HepG2 (cell line): ENCODE data around the gene PCBD2. TPM values are rescaled to one million over a fixed set of nuclear protein-coding genes. Genes with fewer than 3 reads are reported as not detected.

Source experiments
- DPF2 ChIP-seq: sonication (generic); formaldehyde crosslinking; IDR thresholded peaks from 2 replicates; pipeline ENCODE4 v1.4.0; 2020; ENCODE audit warnings: mild to moderate bottlenecking, low read depth, missing genetic modification reagents, borderline replicate concordance
- ELF1 ChIP-seq: sonication (generic); formaldehyde crosslinking; IDR thresholded peaks from 2 replicates; pipeline ENCODE4 v1.4.0; 2020; ENCODE audit warnings: missing genetic modification reagents
- FOXA1 ChIP-seq, 2 experiments: fragments of 450-650 bp in 1 of 2; sonication (generic) in 1 of 2; formaldehyde crosslinking in 1 of 2; IDR thresholded peaks; 2 replicates each; pipeline versions ENCODE4 v1.4.0 to v1.6.1; 2016 to 2020; ENCODE audit warnings: missing genetic modification reagents in 1 of 2
- GLI4 ChIP-seq: sonication (generic); formaldehyde crosslinking; IDR thresholded peaks from 2 replicates; pipeline ENCODE4 v1.5.1; 2020; ENCODE audit warnings: missing genetic modification reagents, mild to moderate bottlenecking, moderate library complexity, borderline replicate concordance
- HNF4G ChIP-seq, 2 experiments: sonication (generic) in 1 of 2; formaldehyde crosslinking in 1 of 2; IDR thresholded peaks; 2 replicates each; pipeline versions ENCODE4 v1.4.0 to v1.6.1; 2011 to 2020; ENCODE audit warnings: borderline replicate concordance in 2 of 2, low read depth in 2 of 2, mild to moderate bottlenecking in 2 of 2, low read length in 1 of 2, missing genetic modification reagents in 1 of 2, moderate library complexity in 1 of 2
- ISL2 ChIP-seq: sonication (generic); formaldehyde crosslinking; IDR thresholded peaks from 2 replicates; pipeline ENCODE4 v1.5.0; 2020; ENCODE audit warnings: missing genetic modification reagents
- KAT7 ChIP-seq: IDR thresholded peaks from 2 replicates; pipeline ENCODE4 v1.6.1; 2018; ENCODE audit warnings: borderline replicate concordance, missing compliant biosample characterization
- KDM6A ChIP-seq: IDR thresholded peaks from 2 replicates; pipeline ENCODE4 v1.6.1; 2016; ENCODE audit warnings: low read depth
- SIN3A ChIP-seq: IDR thresholded peaks from 2 replicates; pipeline ENCODE4 v1.6.1; 2011; ENCODE audit warnings: low read depth, mild to moderate bottlenecking, control low read depth, low read length, borderline replicate concordance
- SIX4 ChIP-seq: sonication (generic); formaldehyde crosslinking; IDR thresholded peaks from 2 replicates; pipeline ENCODE4 v1.4.0; 2020; ENCODE audit warnings: missing genetic modification reagents
- SNRNP70 ChIP-seq: fragments of 200-400 bp; formaldehyde crosslinking; IDR thresholded peaks from 2 replicates; pipeline ENCODE4 v1.6.1; 2017; ENCODE audit warnings: mild to moderate bottlenecking, low read depth, low read length, moderate library complexity
- SOX6 ChIP-seq, 2 experiments: fragments of 450-650 bp in 1 of 2; sonication (generic) in 1 of 2; formaldehyde crosslinking in 1 of 2; IDR thresholded peaks; 2 replicates each; pipeline versions ENCODE4 v1.4.0 to v1.6.1; 2017 to 2020; ENCODE audit warnings: antibody characterized with exemption in 1 of 2, mild to moderate bottlenecking in 1 of 2, missing genetic modification reagents in 1 of 2
- TGIF2 ChIP-seq: IDR thresholded peaks from 2 replicates; pipeline ENCODE4 v1.6.1; 2016; ENCODE audit warnings: control low read depth, missing compliant biosample characterization
- ZNF251 ChIP-seq: sonication (generic); formaldehyde crosslinking; IDR thresholded peaks from 2 replicates; pipeline ENCODE4 v1.9.0; 2021; ENCODE audit warnings: mild to moderate bottlenecking, missing genetic modification reagents
- ZNF530 ChIP-seq: sonication (generic); formaldehyde crosslinking; IDR thresholded peaks from 2 replicates; pipeline ENCODE4 v1.5.0; 2020; ENCODE audit warnings: low read depth, mild to moderate bottlenecking, missing genetic modification reagents
- polyA plus RNA-seq, 8 experiments: library from polyadenylated mRNA; depleted of rRNA in 3 of 8; stranded (reverse) in 7 of 8; unstranded in 1 of 8; fragments of >200 nt; fragmentation: Illumina TruSeq in 4 of 8; extraction: Trizol in 4 of 8; gene quantifications; 2 replicates each; pipeline versions ENCODE4 v1.2.1 to v1.2.3, GENCODE V29; 2011 to 2016; ENCODE audit warnings: low read depth in 4 of 8, missing spikeins in 1 of 8, mixed read lengths in 1 of 8; ENCODE audit not compliant: insufficient read depth in 1 of 8
- total RNA-seq, 5 experiments: library from RNA; depleted of rRNA; stranded (reverse); fragments of >200 nt; fragmentation: Illumina TruSeq; extraction: Trizol; gene quantifications; 2 replicates each; pipeline ENCODE4 v1.2.3, GENCODE V29; 2016; ENCODE audit warnings: low read depth in 1 of 5
- TF ChIP-seq, protein P1 (sequence below): sonication (generic); formaldehyde crosslinking; IDR thresholded peaks from 2 replicates; pipeline ENCODE4 v1.8.0; 2022; ENCODE audit warnings: low read depth, missing genetic modification reagents
- TF ChIP-seq, protein P2 (sequence below): sonication (generic); formaldehyde crosslinking; IDR thresholded peaks from 2 replicates; pipeline ENCODE4 v1.8.1; 2022; ENCODE audit warnings: low read depth, mild to moderate bottlenecking, missing genetic modification reagents
- TF ChIP-seq, protein P3 (sequence below): IDR thresholded peaks from 2 replicates; pipeline ENCODE4 v1.6.1; 2016
- TF ChIP-seq, protein P4 (sequence below): sonication (generic); formaldehyde crosslinking; IDR thresholded peaks from 2 replicates; pipeline ENCODE4 v1.5.1; 2020; ENCODE audit warnings: missing genetic modification reagents, mild to moderate bottlenecking, borderline replicate concordance

PCBD2 gene
- total and polyA plus RNA-seq, 2 of the 13 experiments (the other 11 are each of a cell fraction or from before 2014, with no cell fraction given): 5.5 to 12.0 TPM

- TF ChIP-seq SOX6 (IDR thresholded peaks at IDR 0.05): no peak
- peak; percentile 83 for TF ChIP-seq SOX6 (CRISPR knock-in tag; IDR thresholded peaks at IDR 0.05)
- 0 out of 2 replicates have a peak, but pooled peaks have one; percentile 36 for TF ChIP-seq KAT7
- TF ChIP-seq SNRNP70: no peak
- peak; percentile 85 for TF ChIP-seq ISL2 (CRISPR knock-in tag)
- TF ChIP-seq, protein P1, sequence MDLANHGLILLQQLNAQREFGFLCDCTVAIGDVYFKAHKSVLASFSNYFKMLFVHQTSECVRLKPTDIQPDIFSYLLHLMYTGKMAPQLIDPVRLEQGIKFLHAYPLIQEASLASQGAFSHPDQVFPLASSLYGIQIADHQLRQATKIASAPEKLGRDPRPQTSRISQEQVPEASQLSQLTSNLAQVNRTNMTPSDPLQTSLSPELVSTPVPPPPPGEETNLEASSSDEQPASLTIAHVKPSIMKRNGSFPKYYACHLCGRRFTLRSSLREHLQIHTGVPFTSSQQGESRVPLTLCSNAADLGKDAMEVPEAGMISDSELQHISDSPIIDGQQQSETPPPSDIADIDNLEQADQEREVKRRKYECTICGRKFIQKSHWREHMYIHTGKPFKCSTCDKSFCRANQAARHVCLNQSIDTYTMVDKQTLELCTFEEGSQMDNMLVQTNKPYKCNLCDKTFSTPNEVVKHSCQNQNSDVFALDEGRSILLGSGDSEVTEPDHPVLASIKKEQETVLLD (CRISPR knock-in tag): no peak
- TF ChIP-seq SIX4 (CRISPR knock-in tag): no peak
- no peak for TF ChIP-seq DPF2
- no peak for TF ChIP-seq FOXA1 (IDR thresholded peaks at IDR 0.05)
- TF ChIP-seq FOXA1 (CRISPR knock-in tag; IDR thresholded peaks at IDR 0.05): peak; percentile 31; the same call in 1 of the 2 replicates
- no peak for TF ChIP-seq ELF1 (CRISPR knock-in tag)
- no peak for TF ChIP-seq GLI4
- TF ChIP-seq HNF4G (IDR thresholded peaks at IDR 0.05; ENCODE audit: borderline replicate concordance, low read depth, low read length): no peak
- TF ChIP-seq HNF4G (CRISPR knock-in tag; IDR thresholded peaks at IDR 0.05; ENCODE audit: borderline replicate concordance, low read depth): no peak
- TF ChIP-seq TGIF2 (CRISPR knock-in tag): 0 out of 2 replicates have a peak, but pooled peaks have one; percentile 45
- TF ChIP-seq KDM6A: no peak
- TF ChIP-seq ZNF530 (CRISPR knock-in tag): no peak
- TF ChIP-seq, protein P2, sequence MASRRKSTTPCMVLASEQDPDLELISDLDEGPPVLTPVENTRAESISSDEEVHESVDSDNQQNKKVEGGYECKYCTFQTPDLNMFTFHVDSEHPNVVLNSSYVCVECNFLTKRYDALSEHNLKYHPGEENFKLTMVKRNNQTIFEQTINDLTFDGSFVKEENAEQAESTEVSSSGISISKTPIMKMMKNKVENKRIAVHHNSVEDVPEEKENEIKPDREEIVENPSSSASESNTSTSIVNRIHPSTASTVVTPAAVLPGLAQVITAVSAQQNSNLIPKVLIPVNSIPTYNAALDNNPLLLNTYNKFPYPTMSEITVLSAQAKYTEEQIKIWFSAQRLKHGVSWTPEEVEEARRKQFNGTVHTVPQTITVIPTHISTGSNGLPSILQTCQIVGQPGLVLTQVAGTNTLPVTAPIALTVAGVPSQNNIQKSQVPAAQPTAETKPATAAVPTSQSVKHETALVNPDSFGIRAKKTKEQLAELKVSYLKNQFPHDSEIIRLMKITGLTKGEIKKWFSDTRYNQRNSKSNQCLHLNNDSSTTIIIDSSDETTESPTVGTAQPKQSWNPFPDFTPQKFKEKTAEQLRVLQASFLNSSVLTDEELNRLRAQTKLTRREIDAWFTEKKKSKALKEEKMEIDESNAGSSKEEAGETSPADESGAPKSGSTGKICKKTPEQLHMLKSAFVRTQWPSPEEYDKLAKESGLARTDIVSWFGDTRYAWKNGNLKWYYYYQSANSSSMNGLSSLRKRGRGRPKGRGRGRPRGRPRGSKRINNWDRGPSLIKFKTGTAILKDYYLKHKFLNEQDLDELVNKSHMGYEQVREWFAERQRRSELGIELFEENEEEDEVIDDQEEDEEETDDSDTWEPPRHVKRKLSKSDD: no peak
- 0 out of 2 replicates have a peak, but pooled peaks have one; percentile 51 for TF ChIP-seq SIN3A
- TF ChIP-seq, protein P3, sequence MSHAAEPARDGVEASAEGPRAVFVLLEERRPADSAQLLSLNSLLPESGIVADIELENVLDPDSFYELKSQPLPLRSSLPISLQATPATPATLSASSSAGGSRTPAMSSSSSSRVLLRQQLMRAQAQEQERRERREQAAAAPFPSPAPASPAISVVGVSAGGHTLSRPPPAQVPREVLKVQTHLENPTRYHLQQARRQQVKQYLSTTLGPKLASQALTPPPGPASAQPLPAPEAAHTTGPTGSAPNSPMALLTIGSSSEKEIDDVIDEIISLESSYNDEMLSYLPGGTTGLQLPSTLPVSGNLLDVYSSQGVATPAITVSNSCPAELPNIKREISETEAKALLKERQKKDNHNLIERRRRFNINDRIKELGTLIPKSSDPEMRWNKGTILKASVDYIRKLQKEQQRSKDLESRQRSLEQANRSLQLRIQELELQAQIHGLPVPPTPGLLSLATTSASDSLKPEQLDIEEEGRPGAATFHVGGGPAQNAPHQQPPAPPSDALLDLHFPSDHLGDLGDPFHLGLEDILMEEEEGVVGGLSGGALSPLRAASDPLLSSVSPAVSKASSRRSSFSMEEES (CRISPR knock-in tag): no peak
- no peak for TF ChIP-seq ZNF251
- TF ChIP-seq, protein P4, sequence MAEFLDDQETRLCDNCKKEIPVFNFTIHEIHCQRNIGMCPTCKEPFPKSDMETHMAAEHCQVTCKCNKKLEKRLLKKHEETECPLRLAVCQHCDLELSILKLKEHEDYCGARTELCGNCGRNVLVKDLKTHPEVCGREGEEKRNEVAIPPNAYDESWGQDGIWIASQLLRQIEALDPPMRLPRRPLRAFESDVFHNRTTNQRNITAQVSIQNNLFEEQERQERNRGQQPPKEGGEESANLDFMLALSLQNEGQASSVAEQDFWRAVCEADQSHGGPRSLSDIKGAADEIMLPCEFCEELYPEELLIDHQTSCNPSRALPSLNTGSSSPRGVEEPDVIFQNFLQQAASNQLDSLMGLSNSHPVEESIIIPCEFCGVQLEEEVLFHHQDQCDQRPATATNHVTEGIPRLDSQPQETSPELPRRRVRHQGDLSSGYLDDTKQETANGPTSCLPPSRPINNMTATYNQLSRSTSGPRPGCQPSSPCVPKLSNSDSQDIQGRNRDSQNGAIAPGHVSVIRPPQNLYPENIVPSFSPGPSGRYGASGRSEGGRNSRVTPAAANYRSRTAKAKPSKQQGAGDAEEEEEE: no peak
Measured at GRCh38 chr5:134964359-134965270, 59.7 kb downstream of the PCBD2 start (continued).
